VCaP (cell line): ENCODE measurements around the gene WNT9A.
A peak's percentile ranks its signal among the peaks of the same experiment; 100 is the strongest.

Experiments used
- H3K27ac ChIP-seq: fragments of 450-650 bp; 2 replicates; pipeline ENCODE4 v1.5.1; 2017
- TF ChIP-seq, protein P1 (sequence below): fragments of 450-650 bp; conservative IDR thresholded peaks from 2 replicates; pipeline ENCODE4 v1.5.1; 2017; ENCODE audit warnings: mild to moderate bottlenecking, moderate library complexity

The WNT9A gene

DNA sequence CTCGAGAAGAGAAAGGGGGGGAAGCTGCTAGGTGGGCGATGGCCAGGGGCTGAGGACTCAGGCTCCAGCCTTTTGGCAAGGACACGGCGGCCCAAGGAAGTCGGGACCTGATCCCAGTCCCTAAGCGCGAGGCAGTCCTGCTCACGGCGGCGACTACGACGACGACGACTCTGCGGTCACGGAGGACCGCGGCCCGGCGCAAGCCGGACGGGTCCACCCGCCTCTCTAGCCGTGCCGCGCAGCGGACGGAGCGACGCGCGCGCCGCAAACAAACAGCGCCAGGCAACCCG, 401 bp downstream of the WNT9A start:
- TF ChIP-seq, protein P1, sequence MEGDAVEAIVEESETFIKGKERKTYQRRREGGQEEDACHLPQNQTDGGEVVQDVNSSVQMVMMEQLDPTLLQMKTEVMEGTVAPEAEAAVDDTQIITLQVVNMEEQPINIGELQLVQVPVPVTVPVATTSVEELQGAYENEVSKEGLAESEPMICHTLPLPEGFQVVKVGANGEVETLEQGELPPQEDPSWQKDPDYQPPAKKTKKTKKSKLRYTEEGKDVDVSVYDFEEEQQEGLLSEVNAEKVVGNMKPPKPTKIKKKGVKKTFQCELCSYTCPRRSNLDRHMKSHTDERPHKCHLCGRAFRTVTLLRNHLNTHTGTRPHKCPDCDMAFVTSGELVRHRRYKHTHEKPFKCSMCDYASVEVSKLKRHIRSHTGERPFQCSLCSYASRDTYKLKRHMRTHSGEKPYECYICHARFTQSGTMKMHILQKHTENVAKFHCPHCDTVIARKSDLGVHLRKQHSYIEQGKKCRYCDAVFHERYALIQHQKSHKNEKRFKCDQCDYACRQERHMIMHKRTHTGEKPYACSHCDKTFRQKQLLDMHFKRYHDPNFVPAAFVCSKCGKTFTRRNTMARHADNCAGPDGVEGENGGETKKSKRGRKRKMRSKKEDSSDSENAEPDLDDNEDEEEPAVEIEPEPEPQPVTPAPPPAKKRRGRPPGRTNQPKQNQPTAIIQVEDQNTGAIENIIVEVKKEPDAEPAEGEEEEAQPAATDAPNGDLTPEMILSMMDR, result no peak
- peak overlapping the region; percentile 30 for H3K27ac ChIP-seq

DNA sequence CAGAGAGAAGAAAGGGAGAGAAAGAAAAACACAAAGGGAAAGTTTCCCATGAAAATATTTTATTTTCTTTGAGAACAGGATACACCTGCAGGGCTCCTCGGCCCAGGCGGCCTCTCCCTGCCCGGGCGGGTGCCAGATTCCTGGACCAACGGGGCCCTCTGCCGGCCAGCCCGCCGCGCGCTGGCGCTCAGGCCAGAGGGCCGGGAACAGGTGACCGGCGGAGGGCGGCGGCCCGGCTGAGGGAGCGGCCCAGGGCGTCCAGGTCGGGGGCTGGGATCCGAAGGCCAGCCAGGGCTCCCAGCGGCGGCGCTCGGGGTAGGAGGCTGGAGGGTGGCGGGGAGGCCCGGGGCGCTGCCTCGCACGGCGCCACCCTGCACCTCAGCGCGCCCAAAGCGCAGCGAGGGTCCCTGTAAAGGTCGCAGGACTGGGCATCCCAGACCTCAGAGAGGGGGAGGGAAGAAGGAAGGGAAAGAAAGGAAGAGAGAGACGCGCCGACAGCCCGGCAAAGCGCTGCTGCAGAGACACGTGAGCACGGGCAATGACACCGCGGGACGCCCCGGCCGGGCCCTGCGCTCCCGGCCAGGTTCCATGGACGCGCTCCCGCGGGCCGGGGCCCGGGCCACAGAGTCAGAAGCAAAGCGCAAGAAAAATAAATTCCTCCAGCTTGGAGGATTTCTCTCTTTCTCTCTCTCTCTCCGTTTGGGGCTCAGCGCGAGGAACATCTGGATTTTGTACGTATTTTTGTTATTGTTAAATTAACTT, 927 bp downstream of the WNT9A start:
- H3K27ac ChIP-seq, result peak overlapping the region; percentile 30
- TF ChIP-seq, protein P1, result peak; percentile 71

DNA sequence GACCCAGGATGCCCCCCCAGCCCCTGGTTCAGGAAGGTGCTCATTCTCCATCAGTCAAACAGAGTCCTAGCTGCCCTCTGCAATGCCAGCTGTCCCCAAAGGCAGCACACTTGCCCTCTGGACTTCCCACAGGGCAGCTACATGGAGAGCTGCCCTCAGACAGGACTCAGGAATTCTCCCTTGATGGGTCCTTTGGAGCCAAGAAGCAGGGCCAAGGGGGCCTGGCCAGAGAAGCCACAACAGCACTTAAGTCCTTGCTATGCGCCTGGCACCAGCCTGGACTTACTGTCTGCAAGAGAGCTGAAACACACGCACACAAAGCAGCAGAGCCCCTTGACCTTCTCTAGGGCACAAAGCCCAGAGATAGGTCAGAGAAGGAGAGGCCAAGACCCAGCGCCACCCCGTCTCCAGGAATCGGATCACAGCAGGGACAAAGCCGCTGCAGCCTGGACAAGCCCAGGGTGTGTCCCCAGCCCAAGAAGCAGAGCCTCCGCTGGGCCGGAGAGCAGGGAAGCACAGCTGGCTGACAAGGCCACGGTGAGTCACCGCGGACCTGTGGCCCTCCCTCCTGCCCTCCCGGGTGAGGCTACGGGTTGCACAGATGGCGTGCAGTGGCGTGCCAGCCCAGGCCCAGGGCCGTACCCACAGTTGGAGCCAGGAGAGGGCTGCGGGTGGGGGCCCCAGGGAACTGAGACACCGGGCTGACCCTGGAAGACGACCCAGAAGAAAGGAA, 1.7 kb downstream of the WNT9A start:
- TF ChIP-seq, protein P1, result no peak
- H3K27ac ChIP-seq, result peak overlapping the region; percentile 30; the same call in 1 of the 2 replicates

DNA sequence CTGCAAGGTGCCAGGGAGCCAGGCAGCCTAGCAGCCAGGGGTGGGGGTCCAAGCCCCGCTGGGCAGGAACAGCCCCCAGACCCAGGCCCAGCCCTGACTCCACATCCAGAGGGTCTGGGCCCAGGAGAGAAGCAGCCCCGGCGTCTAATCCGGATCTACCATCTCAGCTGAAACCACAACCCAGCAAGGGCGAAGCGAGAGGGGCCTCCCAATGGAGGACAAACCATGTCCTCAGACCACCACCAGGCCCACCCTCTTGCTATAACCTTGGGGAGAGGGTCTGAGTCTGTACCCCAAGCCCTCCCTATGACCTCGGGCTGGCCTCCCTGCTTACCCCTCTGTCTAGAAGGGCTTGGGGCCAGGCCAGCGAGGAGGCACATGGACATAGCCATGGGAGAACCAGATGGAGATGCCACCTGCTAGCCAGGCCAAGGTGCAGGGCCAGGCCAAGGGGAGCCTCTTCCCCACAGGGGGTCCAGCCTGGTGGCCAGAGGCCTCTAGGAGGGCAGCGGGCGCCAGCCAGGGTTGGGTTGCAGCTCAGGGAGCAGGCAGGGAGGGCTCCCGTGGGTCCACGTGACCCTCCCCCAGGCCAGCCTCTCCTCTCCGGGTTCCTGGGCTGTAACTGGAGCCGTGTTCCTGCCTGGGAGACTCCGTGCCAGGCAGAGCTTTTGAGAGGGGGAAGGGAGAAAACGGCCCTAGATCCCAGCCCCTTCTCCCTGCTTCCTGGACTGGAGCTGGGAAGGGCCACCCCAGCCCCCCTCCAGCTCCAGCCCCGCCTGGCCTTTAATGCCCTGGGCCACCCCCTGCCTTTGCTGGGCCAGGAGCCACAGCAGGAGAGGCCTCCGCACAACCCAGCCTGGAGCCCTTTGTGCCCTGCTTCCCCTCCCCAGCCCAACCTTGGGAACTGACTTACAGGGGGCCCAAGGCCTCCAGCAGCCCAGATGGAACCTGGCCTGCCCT, 2.5 kb downstream of the WNT9A start:
- TF ChIP-seq, protein P1, result no peak
- no peak overlapping the region for H3K27ac ChIP-seq

DNA sequence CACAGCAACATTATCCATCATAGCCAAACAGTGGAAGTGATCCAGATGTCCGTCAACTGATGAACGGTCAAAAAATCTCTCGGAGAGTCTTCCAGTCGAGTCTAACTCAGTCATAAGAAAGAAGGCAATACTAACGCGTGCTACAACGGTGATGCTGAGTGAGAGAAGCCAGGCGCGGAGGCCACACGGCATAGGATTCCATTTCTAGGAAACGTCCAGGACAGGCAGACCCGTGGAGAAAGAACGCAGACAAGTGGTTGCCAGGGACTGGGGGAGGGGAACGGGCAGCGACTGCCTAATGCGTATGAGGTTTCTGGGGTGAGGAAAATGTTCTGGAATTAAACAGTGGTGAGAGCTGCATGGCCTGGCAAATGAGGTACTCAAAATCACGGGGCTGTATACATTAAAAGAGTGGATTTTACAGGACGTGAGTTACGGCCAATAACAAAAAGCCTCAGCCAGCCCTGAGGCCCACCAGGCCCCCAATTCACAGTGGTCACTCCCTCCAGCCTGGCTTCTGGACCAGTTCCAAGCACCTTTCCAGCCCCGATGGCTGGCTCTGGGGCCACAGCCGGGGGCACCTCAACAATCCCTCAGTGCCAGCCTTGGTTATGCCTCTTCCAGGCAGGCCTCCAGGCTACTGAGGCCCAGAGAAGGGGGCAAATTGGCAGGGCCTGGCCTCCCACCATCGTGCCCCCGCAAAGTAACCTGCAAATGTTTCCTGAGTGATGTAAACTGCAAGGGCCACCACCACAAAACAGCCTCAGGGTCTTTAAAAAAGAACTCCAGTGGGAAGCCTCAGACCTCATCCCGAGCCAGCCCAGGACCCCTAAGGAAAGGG, 3.4 kb downstream of the WNT9A start:
- TF ChIP-seq, protein P1, result no peak
- H3K27ac ChIP-seq, result no peak overlapping the region

DNA sequence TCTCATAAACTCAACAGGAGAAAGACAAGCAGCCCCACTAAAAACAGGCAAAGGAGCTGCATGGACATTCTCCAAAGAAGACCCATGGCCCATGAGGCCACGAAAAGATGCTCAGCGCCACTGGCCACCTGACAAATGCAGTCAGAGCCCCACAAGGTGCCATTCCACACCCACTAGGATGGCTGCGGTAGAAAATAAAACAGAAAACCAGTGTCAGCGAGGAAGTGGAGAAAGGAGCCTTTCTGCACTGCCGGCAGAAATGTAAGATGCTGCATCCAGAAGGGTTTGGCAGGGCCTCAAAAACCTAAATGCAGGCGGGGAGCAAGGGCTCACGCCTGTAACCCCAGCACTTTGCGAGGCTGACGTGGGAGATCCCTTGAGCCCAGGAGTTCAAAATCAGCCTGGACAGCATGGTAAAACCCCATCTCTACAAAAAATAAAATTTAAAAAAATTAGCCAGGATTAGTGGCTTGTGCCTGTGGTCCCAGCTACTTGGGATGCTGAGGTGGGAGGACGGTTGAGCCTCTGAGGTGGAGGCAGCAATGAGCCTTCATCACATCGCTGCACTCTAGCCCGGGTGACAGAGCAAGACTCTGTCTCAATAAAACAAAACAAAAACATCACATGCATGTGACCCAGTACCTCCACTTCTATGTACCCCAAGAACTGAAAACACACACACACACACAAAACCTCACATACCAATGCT, 4.2 kb downstream of the WNT9A start:
- TF ChIP-seq, protein P1, result no peak
- no peak overlapping the region for H3K27ac ChIP-seq
